Sigmoid colon (tissue), 4 donors: Measurements from ENCODE around the gene INTS4.

Source experiments
- POLR2A ChIP-seq, 2 donors: fragments of 450-650 bp; IDR thresholded peaks; one replicate each; pipeline ENCODE4 v1.6.1; 2016; ENCODE audit warnings: antibody characterized with exemption in 2 of 2, mild to moderate bottlenecking in 2 of 2, moderate library complexity in 2 of 2
- POLR2AphosphoS5 ChIP-seq, 4 donors: sonication (generic); formaldehyde crosslinking; IDR thresholded peaks; one replicate each; pipeline ENCODE4 v1.6.1; 2017; ENCODE audit warnings: antibody characterized with exemption in 4 of 4
- TF ChIP-seq, protein P1 (sequence below), 4 experiments: fragments of 450-650 bp in 3 of 4; fragments of 200-600 bp in 1 of 4; IDR thresholded peaks; one replicate each; pipeline ENCODE4 v1.5.1; 2016 to 2019; ENCODE audit warnings: antibody characterized with exemption in 4 of 4, mild to moderate bottlenecking in 3 of 4, moderate library complexity in 2 of 4

DNA sequence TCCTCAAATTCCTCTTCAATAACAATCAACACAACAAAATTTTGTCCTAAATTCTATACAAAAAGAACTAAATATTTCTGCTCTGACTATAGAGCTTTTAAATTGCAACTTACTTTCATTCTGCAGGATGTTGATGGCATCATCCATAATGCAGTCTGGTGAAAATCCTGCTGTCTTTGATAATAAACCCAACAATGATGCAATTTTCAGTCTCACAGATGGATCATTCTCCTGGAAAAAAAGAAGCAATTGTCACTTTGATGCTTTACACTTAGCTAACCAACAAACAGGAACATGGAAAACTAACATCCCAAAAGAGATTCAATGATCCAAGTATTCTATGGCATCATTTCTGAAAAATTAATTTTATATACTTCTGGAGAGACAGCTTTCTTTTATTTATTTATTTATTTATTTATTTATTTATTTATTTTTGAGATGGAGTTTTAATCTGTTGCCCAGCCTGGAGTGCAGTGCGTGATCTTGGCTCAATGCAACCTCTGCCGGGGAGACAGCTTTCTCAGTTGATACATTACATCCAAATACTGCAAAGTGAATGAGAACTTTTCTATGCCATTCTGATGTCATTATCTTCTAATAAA is 13.0 kb downstream of the INTS4 start:
- TF ChIP-seq, protein P1, sequence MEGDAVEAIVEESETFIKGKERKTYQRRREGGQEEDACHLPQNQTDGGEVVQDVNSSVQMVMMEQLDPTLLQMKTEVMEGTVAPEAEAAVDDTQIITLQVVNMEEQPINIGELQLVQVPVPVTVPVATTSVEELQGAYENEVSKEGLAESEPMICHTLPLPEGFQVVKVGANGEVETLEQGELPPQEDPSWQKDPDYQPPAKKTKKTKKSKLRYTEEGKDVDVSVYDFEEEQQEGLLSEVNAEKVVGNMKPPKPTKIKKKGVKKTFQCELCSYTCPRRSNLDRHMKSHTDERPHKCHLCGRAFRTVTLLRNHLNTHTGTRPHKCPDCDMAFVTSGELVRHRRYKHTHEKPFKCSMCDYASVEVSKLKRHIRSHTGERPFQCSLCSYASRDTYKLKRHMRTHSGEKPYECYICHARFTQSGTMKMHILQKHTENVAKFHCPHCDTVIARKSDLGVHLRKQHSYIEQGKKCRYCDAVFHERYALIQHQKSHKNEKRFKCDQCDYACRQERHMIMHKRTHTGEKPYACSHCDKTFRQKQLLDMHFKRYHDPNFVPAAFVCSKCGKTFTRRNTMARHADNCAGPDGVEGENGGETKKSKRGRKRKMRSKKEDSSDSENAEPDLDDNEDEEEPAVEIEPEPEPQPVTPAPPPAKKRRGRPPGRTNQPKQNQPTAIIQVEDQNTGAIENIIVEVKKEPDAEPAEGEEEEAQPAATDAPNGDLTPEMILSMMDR (IDR thresholded peaks at IDR 0.05) = no peak
- TF ChIP-seq POLR2AphosphoS5 (IDR thresholded peaks at IDR 0.05) (no peak), POLR2A (IDR thresholded peaks at IDR 0.05) (no peak)
